ENCODE results near the gene ANKRD10. TPM values are rescaled to one million over a fixed set of nuclear protein-coding genes. Genes with fewer than 3 reads are reported as not detected.
"Not testable (repeated sequence)": the region's sequence is repeated elsewhere in the genome, so short reads cannot be mapped to it uniquely, and the experiment has no call there.

Gene ANKRD10
- 10 to 100 TPM; 46.9 to 54.1 (median 50.9) TPM for polyA plus RNA-seq

GRCh38 chr13:110915057-110915873, at the start of gene ANKRD10:
TSS of gene ANKRD10 (minus strand) at chr13:110915069. CDS start at chr13:110914934, 135 bp downstream.
- H3K27ac ChIP-seq (ENCODE audit: low read depth, low read length): peak within 1 kb of the TSS; percentile 91
- 0 to 1% (median 1%) methylated on average over 62 to 81 of the region's 81 CpGs for WGBS, 3 donors

DNA sequence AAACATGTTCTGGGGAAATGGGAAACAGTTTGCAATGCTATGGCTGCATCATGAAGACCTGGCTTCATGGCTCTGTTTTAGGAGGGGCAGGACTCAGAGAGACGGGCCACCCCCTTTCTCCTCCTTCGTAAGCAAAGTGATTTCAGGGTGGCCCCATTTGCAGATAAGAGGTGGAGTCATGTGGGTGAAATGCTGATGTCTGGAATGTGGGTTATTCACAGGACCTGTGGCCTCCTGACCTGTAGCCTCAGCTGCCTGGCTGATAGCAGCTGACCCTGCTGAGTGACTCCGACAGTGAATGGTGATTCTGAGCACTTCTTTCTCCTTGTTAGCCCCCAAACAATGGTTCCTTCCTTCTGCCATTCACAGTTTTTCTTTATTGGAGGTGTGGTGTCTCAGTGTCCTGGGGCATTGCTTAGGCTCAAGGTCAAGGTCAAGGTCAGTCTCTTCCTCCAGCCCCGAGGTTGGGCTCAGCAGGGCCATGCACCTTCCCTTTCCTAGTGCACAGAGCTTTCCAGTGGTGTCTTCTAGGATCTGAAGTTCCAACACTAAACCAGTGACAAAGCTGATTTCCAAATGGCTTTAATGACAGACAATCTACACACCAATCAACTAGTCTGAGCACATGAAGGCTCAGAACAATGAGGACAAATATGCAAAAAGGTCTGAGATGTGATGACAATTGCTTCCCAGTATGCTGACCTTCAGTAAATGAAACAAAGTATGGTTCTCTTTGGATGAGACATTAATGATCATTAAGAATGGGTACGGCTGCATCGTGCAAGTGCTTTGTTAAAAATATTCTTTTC, 49.6 kb upstream of the ANKRD10 start:
- no peak overlapping the region for H3K27ac ChIP-seq (ENCODE audit: low read depth, low read length)
- 72 to 80% (median 79%) methylated on average over 6 of the region's 6 CpGs for WGBS, 3 donors

DNA sequence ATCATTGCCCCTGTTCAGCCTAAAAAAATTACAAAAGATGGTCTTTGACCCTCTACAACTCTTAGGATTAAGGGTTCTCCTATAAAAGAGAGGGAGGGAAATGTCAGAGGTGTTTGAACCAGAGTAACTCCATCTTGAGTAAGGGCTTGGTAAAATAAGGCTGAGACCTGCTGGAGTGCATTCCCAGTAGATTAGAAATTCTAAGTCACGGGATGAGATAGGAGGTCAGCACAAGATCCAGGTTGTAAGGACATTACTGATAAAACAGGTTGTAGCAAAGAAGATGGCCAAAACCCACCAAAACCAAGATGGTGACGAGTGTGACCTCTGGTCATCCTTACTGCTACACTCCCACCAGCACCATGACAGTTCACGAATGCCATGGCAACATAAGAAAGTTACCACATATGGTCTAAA, 48.7 kb upstream of the ANKRD10 start:
- H3K27ac ChIP-seq (ENCODE audit: low read depth, low read length): no peak overlapping the region
- 85 to 93% (median 86%) methylated on average over 3 of the region's 3 CpGs for WGBS, 3 donors

DNA sequence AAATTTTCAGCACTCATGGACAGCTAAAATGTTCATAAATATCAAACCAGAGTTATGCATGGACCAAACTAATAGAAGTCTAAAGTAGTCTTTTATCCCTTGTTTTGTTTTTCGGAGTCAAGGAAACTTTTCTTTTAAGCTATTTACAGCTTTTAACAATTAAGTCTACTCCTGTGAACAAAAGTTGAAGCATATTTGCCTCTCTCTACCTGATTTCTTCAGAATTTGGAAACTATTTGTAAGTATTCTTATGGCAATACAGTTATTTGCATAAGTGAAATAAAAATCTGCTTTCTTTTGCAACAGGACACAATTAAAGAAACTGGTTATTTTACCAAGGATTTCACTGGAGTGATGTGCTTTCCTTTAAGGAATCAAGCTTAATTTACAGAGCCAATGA, 47.1 kb upstream of the ANKRD10 start:
- WGBS, 3 donors: 88 to 95% (median 95%) methylated on average over 1 of the region's 1 CpG

GRCh38 chr13:110960204-110960603, 45.3 kb upstream of the ANKRD10 start:
- WGBS, 3 donors: 49 to 80% (median 78%) methylated on average over 2 of the region's 2 CpGs
- H3K27ac ChIP-seq (ENCODE audit: low read depth, low read length): no peak overlapping the region

More for the DNA sequence above, 47.1 kb upstream of the ANKRD10 start:
- no peak overlapping the region for H3K27ac ChIP-seq (ENCODE audit: low read depth, low read length)

DNA sequence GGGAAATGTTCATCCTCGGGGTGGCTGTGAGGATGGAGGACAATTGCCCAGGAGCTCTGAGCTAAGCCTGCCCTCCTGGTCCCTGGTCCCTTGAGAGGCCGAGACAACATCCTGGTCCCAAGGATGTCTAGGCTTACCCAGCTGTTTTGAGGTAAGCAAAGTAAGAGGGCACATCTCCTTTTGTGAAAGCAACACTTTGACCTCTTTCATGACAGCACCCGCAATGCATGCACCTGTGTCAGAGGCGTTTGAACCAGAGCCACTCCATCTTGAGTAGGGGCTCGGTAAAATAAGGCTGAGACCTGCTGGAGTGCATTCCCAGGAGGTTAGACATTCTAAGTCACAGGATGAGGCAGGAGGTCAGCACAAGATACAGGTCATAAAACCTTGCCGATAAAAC, 43.1 kb upstream of the ANKRD10 start:
- no peak overlapping the region for H3K27ac ChIP-seq (ENCODE audit: low read depth, low read length)
- WGBS, 3 donors: 89 to 92% (median 91%) methylated on average over 6 of the region's 6 CpGs

GRCh38 chr13:110957181-110957884, 42.5 kb upstream of the ANKRD10 start:
- H3K27ac ChIP-seq (ENCODE audit: low read depth, low read length): no peak overlapping the region
- WGBS, 3 donors: 76 to 89% (median 85%) methylated on average over 10 of the region's 10 CpGs

- WGBS, 3 donors: 84 to 90% (median 89%) methylated on average over 10 to 11 of the region's 12 CpGs
- H3K27ac ChIP-seq (ENCODE audit: low read depth, low read length): not testable (repeated sequence)
These were observed 41.3 kb upstream of the ANKRD10 start for GRCh38 chr13:110956216-110956615.

GRCh38 chr13:110955608-110956007, 40.7 kb upstream of the ANKRD10 start:
- 77 to 85% (median 78%) methylated on average over 5 to 7 of the region's 7 CpGs for WGBS, 3 donors
- H3K27ac ChIP-seq (ENCODE audit: low read depth, low read length): not testable (repeated sequence)

- 45 to 70% (median 47%) methylated on average over 11 of the region's 11 CpGs for WGBS, 3 donors
- H3K27ac ChIP-seq (ENCODE audit: low read depth, low read length): not testable (repeated sequence)
These were observed 40.2 kb upstream of the ANKRD10 start for GRCh38 chr13:110955072-110955503.

GRCh38 chr13:110954533-110954920, 39.7 kb upstream of the ANKRD10 start:
- 85 to 92% (median 86%) methylated on average over 12 of the region's 15 CpGs for WGBS, 3 donors
- H3K27ac ChIP-seq (ENCODE audit: low read depth, low read length): not testable (repeated sequence)

DNA sequence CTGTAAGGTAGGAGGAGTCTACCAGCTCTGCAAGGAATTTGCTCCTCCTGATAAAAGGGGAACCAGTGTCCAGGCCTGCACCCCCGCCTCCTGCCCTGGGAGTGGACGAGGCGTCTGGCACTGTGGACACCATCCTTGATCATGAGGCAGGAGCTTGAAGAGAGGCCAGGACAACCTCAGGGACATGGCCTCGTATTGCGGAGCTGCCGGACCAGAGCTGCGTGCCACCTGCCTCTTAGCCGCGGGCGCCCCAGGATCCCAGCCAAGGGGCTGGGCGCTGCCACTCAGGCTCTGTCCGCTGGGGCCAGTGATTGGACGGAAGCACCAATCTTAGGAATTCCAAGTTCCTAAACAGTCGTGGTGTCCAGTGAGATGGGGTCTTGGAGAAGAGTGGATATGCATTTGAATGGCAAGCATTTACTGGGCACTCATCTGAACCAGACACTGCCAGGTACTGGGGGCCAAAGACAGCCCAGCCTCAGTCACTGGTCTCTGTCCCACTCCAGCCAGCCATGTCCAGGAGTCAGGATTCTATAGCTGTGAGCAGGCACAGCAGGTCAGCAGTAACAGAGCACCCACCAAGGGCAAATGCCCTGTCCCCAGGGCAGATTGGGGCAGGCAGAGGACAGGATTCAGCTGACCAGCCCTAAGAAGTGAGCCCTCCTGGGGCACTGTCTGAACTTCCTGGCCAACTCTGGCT, 39.1 kb upstream of the ANKRD10 start:
- WGBS, 3 donors: 93 to 96% (median 95%) methylated on average over 14 of the region's 14 CpGs
- no peak overlapping the region for H3K27ac ChIP-seq (ENCODE audit: low read depth, low read length)

- WGBS, 3 donors: 91 to 95% (median 94%) methylated on average over 12 of the region's 12 CpGs
- no peak overlapping the region for H3K27ac ChIP-seq (ENCODE audit: low read depth, low read length)
These were observed 38.5 kb upstream of the ANKRD10 start for GRCh38 chr13:110953416-110953815.

DNA sequence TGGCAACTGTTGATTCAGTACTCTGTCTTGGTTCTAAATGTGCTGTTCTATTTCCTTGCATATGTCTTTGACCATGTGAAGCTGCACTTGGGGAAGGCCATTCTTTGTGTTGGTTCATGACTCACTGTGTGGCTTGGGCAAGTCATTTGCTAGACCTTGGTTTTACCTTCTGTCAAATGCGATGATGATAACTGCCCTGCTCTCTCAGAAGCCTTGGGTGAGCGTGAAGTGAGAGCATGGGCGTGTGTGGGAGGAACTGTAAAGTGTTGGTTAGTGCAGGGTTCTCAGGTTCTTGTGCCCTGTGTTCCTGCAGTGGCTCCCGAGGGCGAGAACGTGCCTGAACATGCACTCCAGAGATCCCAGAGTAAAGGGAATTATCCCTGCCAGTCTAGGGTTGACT, 37.3 kb upstream of the ANKRD10 start:
- WGBS, 3 donors: 82 to 89% (median 84%) methylated on average over 6 of the region's 6 CpGs
- H3K27ac ChIP-seq (ENCODE audit: low read depth, low read length): not testable (repeated sequence)

GRCh38 chr13:110950819-110951570, 36.1 kb upstream of the ANKRD10 start:
- 80 to 87% (median 82%) methylated on average over 8 of the region's 8 CpGs for WGBS, 3 donors
- no peak overlapping the region for H3K27ac ChIP-seq (ENCODE audit: low read depth, low read length)

- 88 to 92% (median 89%) methylated on average over 8 of the region's 8 CpGs for WGBS, 3 donors
- H3K27ac ChIP-seq (ENCODE audit: low read depth, low read length): no peak overlapping the region
These were observed 35.5 kb upstream of the ANKRD10 start for GRCh38 chr13:110950356-110950755.

DNA sequence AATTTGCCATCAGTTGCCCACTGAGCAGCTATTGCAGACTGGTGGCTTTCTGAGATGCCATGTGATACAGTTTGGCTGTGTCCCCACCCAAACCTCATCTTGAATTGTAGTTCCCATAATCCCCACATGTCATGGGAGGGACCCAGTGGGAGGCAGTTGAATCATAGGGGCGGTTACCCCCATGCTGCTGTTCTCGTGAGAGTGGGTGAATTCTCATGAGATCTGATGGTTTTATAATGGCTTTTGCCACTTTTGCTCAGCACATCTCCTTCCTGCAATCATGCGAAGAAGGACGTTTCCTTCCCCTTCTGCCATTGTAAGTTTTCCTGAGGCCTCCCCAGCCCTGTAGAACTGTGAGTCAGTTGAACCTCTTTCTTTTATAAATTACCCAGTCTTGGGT, 34.8 kb upstream of the ANKRD10 start:
- WGBS, 3 donors: 70 to 81% (median 72%) methylated on average over 4 of the region's 4 CpGs
- H3K27ac ChIP-seq (ENCODE audit: low read depth, low read length): no peak overlapping the region

All from adipose tissue (tissue), 3 donors.